Peyer's patch (tissue), 4 donors: Measurements from ENCODE around the gene ASCC1. TPM values are rescaled to one million over a fixed set of nuclear protein-coding genes. Genes with fewer than 3 reads are reported as not detected.
A peak's percentile ranks its signal among the peaks of the same experiment; 100 is the strongest.
"Not testable (repeated sequence)": the region's sequence is repeated elsewhere in the genome, so short reads cannot be mapped to it uniquely, and the experiment has no call there.

Source experiments
- DNase-seq, 3 donors: peaks; one replicate each; pipeline ENCODE4 v3.0.0-alpha.2; 2017 to 2019
- H3K27ac ChIP-seq, 4 donors: fragments of 200-600 bp; sonication (generic); one replicate each; pipeline ENCODE4 v1.5.1; 2016 to 2019
- H3K27me3 ChIP-seq, 2 donors: fragments of 200-600 bp; sonication (generic); one replicate each; pipeline ENCODE4 v1.5.1; 2019
- H3K36me3 ChIP-seq, 3 donors: fragments of 200-600 bp; sonication (generic); one replicate each; pipeline ENCODE4 v1.5.1; 2016 to 2019
- H3K4me1 ChIP-seq, 4 donors: fragments of 200-600 bp; sonication (generic); one replicate each; pipeline ENCODE4 v1.5.1; 2016 to 2019
- H3K4me3 ChIP-seq, 4 donors: fragments of 200-600 bp; sonication (generic); 1 replicate in 3 of 4; 2 replicates in 1 of 4; pipeline ENCODE4 v1.5.1; 2016 to 2019; ENCODE audit warnings: mild to moderate bottlenecking in 1 of 4
- H3K9me3 ChIP-seq, 4 donors: fragments of 200-600 bp; sonication (generic); one replicate each; pipeline ENCODE4 v1.5.1; 2016 to 2019; ENCODE audit warnings: mild to moderate bottlenecking in 1 of 4
- CTCF ChIP-seq, 6 experiments: fragments of 450-650 bp in 4 of 6; fragments of 200-600 bp in 2 of 6; sonication (generic) in 1 of 6; IDR thresholded peaks; one replicate each; pipeline ENCODE4 v1.5.1; 2017 to 2019; ENCODE audit warnings: antibody characterized with exemption in 6 of 6, mild to moderate bottlenecking in 3 of 6, moderate library complexity in 1 of 6
- POLR2A ChIP-seq, 2 donors: fragments of 450-650 bp; IDR thresholded peaks; one replicate each; pipeline ENCODE4 v1.5.1; 2017; ENCODE audit warnings: antibody characterized with exemption in 2 of 2, mild to moderate bottlenecking in 2 of 2, moderate library complexity in 2 of 2
- total RNA-seq, 4 donors: library from RNA; depleted of rRNA; stranded (reverse); fragments of >200 nt; gene quantifications; one replicate each; pipeline ENCODE4 v1.1.0, GENCODE V29; 2016

ASCC1 gene
- total RNA-seq, 4 donors from 2014 or later, result 9.7 to 48.7 (median 21.5) TPM

- TF ChIP-seq POLR2A (IDR thresholded peaks at IDR 0.05), result no peak
- no peak for TF ChIP-seq CTCF (IDR thresholded peaks at IDR 0.05)
- Histone ChIP-seq H3K4me3 (no peak overlapping the region), H3K27me3 (no peaks in the 10 kb centered on the region), H3K4me1 (peaks cover 0 to 45% (median 20%) of the 10 kb centered on the region in 4 donors), H3K27ac (peak overlapping the region; percentile 28 to 98 (median 44)), H3K36me3 (peaks cover 0 to 20% (median 0%) of the 10 kb centered on the region in 3 donors), H3K9me3 (no peaks in the 10 kb centered on the region)
- DNase-seq, result no peak
These were observed 2.2 kb upstream of the ASCC1 start for GRCh38 chr10:72218325-72218724.

GRCh38 chr10:72211832-72212231 is 4.2 kb downstream of the ASCC1 start:
- not testable (repeated sequence) for H3K27ac ChIP-seq, H3K27me3 ChIP-seq, H3K9me3 ChIP-seq, H3K4me3 ChIP-seq
- Histone ChIP-seq H3K36me3 (peaks cover 0 to 53% (median 0%) of the 10 kb centered on the region in 3 donors), H3K4me1 (peaks cover 0 to 10% (median 6%) of the 10 kb centered on the region in 4 donors)
- DNase-seq, result peak in 1 of 3 donors; percentile 11

- peaks cover 0 to 56% (median 0%) of the 10 kb centered on the region in 3 donors for H3K36me3 ChIP-seq
- DNase-seq, result peak in 1 of 3 donors; percentile 8
- H3K27ac ChIP-seq, H3K4me3 ChIP-seq, H3K4me1 ChIP-seq, H3K27me3 ChIP-seq, H3K9me3 ChIP-seq: not testable (repeated sequence)
These were observed 4.7 kb downstream of the ASCC1 start for GRCh38 chr10:72211381-72211780.

GRCh38 chr10:72208526-72208925 is 7.5 kb downstream of the ASCC1 start:
- H3K36me3 ChIP-seq, result peaks cover 0 to 69% (median 0%) of the 10 kb centered on the region in 3 donors
- not testable (repeated sequence) for H3K27me3 ChIP-seq, H3K9me3 ChIP-seq, H3K4me1 ChIP-seq, H3K27ac ChIP-seq, DNase-seq, H3K4me3 ChIP-seq

DNA sequence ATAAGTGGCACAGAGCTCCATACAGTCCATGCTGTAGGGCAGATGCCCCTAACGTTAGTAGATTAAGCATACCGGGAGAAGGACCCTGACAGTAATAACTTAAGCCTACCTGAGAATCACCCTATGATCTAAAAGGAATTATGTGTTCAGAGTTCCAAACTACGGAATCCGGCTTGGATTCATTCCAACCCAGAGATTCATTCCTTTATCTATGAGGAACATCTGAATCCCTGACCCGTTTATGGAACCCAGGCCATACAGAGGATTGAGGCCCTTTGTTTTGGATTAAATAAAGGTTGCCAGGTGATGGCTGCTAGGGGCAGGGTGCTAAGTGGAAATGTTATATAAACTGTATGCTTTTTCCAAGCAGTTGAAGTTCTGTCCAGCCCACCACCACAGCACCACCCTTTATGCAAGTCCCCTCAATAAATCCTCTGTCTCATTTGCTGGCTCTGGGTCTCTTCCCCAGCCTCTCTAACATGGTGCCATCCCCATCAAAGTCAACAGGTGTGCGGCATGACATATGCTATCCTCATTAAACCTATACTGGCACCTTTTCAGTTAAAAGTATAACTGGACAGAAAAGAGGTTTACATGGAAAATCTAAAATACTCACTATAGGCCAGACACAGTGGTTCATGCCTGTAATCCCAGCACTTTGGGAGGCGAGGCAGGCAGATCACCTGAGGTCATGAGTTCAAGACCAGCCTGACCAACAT is 9.4 kb downstream of the ASCC1 start:
- TF ChIP-seq POLR2A (IDR thresholded peaks at IDR 0.05), result no peak
- TF ChIP-seq CTCF (IDR thresholded peaks at IDR 0.05), result no peak
- Histone ChIP-seq H3K4me1 (no peaks in the 10 kb centered on the region), H3K27me3 (no peaks in the 10 kb centered on the region), H3K36me3 (peaks cover 0 to 82% (median 0%) of the 10 kb centered on the region in 3 donors), H3K9me3 (no peaks in the 10 kb centered on the region), H3K27ac (no peak overlapping the region), H3K4me3 (no peak overlapping the region)
- DNase-seq, result no peak

DNA sequence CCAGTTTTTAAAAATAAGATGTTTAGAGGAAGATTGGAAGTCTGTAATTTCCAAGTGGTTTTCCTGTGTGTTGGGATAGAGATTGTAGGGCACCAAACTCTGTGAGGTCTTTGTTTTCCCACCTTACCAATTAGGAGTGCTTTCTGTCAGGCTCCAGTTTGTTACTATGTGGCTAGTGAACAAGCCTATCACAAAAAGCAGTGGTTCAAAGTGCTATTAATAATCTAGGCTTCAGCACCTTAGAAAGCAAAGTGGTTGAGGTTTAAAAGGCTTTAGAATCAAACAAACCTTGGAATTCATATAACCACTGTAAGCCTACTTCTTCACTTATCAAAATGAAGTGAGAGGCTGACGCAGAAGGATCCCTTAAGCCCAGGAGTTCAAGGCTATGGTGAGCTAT is 11.4 kb downstream of the ASCC1 start:
- H3K36me3 ChIP-seq, result peaks cover 0 to 73% (median 0%) of the 10 kb centered on the region in 3 donors
- no peak for TF ChIP-seq CTCF (IDR thresholded peaks at IDR 0.05)
- no peak for TF ChIP-seq POLR2A (IDR thresholded peaks at IDR 0.05)

GRCh38 chr10:72204296-72204695 is 11.8 kb downstream of the ASCC1 start:
- peaks cover 0 to 69% (median 0%) of the 10 kb centered on the region in 3 donors for H3K36me3 ChIP-seq
- no peak overlapping the region for H3K27ac ChIP-seq
- H3K27me3 ChIP-seq, result no peaks in the 10 kb centered on the region
- no peak for DNase-seq
- no peaks in the 10 kb centered on the region for H3K9me3 ChIP-seq
- H3K4me3 ChIP-seq, result no peak overlapping the region
- TF ChIP-seq CTCF (IDR thresholded peaks at IDR 0.05) (no peak), POLR2A (IDR thresholded peaks at IDR 0.05) (no peak)
- H3K4me1 ChIP-seq, result no peaks in the 10 kb centered on the region

More for the DNA sequence above, 11.4 kb downstream of the ASCC1 start:
- H3K27me3 ChIP-seq, result no peaks in the 10 kb centered on the region
- H3K27ac ChIP-seq, result no peak overlapping the region
- no peaks in the 10 kb centered on the region for H3K9me3 ChIP-seq
- no peaks in the 10 kb centered on the region for H3K4me1 ChIP-seq
- H3K4me3 ChIP-seq, result no peak overlapping the region
- no peak for DNase-seq
